ENCODE data around the gene PRKCD.

The PRKCD gene

GRCh38 chr3:53200501-53201498, 39.8 kb downstream of the PRKCD start:
- peak in 3 of 10 donors; percentile 41 to 85 (median 78) for DNase-seq
- intact Hi-C loops (cut with DNase I), result no loop called here

DNA sequence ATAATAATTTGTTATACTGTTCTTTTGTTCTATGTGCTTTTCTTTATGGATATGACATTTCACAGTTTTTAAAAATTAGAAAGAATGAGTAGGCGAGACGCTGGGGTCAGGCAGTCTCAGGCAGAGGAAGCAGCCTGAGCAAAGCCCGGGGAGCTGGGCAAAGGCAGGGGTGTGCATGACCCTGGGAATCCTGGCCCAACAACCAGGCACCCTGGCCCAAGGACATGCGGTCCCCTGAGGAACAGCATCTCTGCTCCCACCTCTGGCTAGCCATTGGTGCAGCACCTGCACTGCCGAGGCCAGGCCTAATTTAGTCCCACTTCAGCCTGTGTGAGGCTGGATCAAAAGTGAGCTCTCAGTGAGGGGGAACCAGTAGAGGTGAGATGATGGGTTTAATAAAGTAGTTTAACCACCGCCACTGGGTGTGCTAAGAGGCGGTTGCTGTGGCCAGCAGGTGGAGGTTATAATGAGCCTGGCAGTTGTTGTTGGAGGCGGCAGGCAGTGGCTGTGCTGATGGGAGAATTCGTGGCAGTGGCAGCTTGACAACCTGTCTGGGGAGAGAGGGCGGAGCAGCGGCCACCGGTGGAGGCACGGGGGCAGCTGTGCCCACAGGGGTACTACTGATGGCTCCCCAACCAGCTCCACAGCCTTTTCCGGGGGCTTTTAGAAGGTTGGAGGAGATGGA, 41.5 kb downstream of the PRKCD start:
- intact Hi-C loops (cut with DNase I), result no loop called here
- DNase-seq, result peak in 3 of 10 donors; percentile 47 to 68 (median 67)

GRCh38 chr3:53211706-53212702, 51.0 kb downstream of the PRKCD start:
- intact Hi-C loops (cut with DNase I), result no loop called here

GRCh38 chr3:53213276-53213675, 52.3 kb downstream of the PRKCD start:
- peak in 3 of 10 donors; percentile 18 to 55 (median 40) for DNase-seq
- intact Hi-C loops (cut with DNase I), result no loop called here

More at GRCh38 chr3:53211706-53212702, 51.0 kb downstream of the PRKCD start:
- DNase-seq, result peak in 2 of 10 donors; percentile 18 to 26

DNA sequence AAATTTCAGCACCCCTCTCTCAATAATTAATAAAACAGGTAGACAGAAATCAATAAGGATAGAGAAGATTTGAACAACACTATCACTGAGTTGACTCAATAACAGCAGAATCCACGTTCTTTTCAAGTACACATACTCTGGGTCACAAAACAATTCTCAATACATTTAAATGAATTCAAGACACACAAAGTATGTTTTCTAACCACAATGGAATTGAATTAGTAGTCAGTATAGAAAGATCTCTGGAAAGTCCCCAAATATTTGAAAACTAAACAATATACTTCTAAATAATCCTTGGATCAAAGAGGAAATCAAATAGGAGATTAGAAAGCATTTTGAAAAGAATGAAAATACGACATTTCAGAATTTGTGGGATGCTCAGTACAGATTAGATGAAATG, 54.8 kb downstream of the PRKCD start:
- DNase-seq, result no peak
- intact Hi-C loops (cut with DNase I), result no loop called here

DNA sequence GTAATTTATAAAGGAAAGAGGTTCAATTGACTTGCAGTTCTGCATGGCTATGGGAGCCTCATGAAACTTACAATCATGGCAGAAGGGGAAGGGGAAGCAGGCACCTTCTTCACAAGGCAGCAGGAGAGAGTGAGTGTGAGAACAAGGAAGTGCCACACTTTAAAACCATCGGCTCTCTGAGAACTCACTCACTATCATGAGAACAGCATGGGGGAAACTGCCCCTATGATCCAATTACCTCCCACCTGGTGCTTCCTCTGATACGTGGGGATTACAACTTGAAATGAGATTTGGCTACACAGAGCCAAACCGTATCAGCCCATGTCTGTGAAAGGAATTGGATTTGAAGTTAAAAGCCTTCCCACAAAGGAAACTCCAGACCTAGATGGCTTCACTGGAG, 55.7 kb downstream of the PRKCD start:
- intact Hi-C loops (cut with DNase I), result no loop called here

DNA sequence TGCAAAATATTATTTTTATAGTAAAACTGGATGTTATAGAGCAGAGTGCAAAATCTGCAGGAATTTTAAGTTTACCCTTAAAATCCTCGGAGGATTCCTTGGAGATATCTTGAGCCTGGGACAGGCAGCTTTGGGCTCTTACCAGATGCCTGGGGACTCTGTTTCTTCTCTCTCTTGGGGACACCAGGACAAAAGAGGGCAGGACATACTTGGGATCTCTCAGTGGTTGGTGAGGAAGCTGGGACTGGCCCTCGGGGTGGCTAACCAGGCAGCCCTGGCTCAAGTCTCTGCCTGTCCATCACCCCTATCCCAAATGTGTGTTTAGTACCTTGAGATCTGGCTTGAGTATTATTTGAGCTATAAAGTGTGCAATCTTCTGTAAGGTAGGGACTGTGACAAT, 56.2 kb downstream of the PRKCD start:
- peak in 1 of 10 donors; percentile 16 for DNase-seq
- intact Hi-C loops (cut with DNase I), result no loop called here

More for the DNA sequence above, 55.7 kb downstream of the PRKCD start:
- DNase-seq, result no peak

DNA sequence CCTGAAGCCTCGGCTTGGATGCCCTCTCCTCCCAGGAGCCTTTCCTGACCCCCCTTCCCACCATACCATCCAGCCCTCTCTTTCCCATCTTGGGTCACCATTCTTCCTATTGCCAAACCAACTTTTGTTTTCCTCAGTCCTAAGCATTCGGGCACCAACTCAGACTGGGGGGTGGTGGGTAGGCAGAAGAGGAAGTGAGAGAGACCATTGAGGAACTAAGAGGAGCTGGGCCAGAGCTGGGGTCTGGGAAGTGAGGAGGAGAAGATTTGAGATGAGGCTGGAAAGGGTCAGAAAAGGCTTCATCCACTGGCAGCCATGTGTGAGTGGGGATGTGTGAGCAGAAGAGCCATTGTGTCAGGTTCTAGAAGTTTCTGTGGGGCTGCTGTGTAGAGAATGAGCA, 57.1 kb downstream of the PRKCD start:
- peak in 3 of 10 donors; percentile 6 to 29 (median 16) for DNase-seq
- intact Hi-C loops (cut with DNase I), result no loop called here

- intact Hi-C loops (cut with DNase I), result no loop called here
These were observed 59.0 kb downstream of the PRKCD start for GRCh38 chr3:53219895-53220483.

GRCh38 chr3:53221345-53221744, 60.3 kb downstream of the PRKCD start:
- intact Hi-C loops (cut with DNase I), result no loop called here
- peak in 2 of 10 donors; percentile 4 to 21 for DNase-seq

More at GRCh38 chr3:53219895-53220483, 59.0 kb downstream of the PRKCD start:
- DNase-seq, result peak; percentile 40 to 97 (median 84)

DNA sequence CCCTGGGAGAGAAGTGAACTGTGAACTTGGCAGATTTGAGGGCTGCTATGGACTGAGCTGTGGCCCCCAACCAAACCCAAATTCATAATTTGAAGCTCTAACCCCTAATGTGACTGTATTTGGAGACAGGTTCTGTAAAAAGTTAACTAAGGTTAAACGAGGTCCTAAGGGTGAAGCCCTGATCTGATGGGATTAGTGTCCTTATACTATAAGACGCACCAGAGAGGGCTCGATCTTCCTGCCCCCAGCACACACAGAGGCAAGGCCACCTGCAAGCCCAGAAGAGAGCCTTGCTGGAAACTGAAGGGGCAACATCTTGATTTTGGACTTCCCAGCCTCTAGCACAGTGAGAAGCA, 60.8 kb downstream of the PRKCD start:
- peak in 1 of 10 donors; percentile 4 for DNase-seq
- intact Hi-C loops (cut with DNase I), result no loop called here

- intact Hi-C loops (cut with DNase I), result no loop called here
- peak in 3 of 10 donors; percentile 35 to 67 (median 57) for DNase-seq
These were observed 61.3 kb downstream of the PRKCD start for GRCh38 chr3:53222183-53222901.

DNA sequence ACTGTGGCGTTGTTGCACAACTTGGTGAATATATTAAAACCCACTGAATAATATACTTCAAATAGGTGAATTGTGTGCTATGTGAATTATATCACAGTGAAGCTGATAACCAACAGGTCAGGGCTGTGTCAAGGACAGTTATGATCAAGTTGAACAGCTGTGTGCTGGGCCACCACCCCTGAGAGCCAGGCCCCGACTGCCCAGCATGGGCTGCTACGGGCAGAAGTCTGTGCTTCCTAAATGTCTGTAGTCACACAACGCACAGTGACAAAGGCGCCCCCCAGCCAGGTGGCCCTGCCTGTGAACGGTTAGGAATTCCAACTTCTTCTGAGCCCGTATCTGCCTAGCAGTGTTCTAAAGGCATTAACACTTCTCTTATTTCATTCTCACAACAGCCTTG, 62.0 kb downstream of the PRKCD start:
- peak in 3 of 10 donors; percentile 21 to 83 (median 63) for DNase-seq
- intact Hi-C loops (cut with DNase I), result no loop called here

DNA sequence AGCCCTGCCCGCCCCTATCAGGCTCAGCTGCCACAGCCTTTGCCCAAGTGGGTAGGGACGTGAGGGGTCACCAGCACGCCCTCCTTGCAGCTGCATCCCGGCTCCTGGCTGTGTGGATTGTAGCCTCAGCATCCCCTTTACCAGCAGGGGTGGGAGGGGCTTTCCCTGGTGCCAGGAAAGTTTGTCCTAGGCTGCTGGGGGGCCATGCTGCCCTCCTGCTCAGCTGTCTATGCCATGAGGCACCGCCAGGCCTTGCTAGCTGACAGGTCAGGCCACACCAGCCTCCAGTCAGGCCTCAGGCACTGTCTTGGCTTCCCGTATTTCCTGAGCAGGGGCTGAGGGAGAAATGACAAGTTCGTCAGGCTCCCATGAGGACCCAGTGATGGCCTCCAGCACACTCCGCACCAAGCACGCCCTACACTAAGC, 62.5 kb downstream of the PRKCD start:
- DNase-seq, result peak in 3 of 10 donors; percentile 57 to 67 (median 58)
- intact Hi-C loops (cut with DNase I), result no loop called here

- intact Hi-C loops (cut with DNase I), result no loop called here
- peak in 3 of 10 donors; percentile 60 to 78 (median 62) for DNase-seq
These were observed 63.0 kb downstream of the PRKCD start for GRCh38 chr3:53224026-53224425.

- peak in 3 of 10 donors; percentile 32 to 61 (median 49) for DNase-seq
- intact Hi-C loops (cut with DNase I), result no loop called here
These were observed 63.5 kb downstream of the PRKCD start for GRCh38 chr3:53224536-53224935.

DNA sequence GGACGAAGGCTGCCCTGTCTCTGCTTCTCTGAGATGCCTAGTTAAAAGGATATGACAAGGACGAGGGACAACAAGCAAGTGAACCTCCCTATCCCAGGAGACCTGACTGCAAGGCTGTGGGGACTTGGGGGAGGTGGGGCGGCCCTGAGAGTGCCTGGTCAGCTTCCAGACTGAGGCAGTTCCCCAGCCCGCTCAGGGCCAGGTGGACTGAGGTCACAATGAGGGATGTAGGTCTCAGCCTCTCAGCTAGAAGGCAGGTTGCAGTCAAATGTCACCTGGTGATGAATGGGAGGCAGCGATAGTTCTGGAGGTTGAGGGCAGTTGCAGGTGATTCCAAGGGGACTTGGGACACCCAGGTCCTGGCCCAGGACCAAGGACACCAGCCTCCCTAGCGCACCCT, 64.2 kb downstream of the PRKCD start:
- intact Hi-C loops (cut with DNase I), result no loop called here

GRCh38 chr3:53225651-53226050, 64.6 kb downstream of the PRKCD start:
- intact Hi-C loops (cut with DNase I), result no loop called here
- DNase-seq, result peak in 3 of 10 donors; percentile 18 to 72 (median 22)

More for the DNA sequence above, 64.2 kb downstream of the PRKCD start:
- peak in 3 of 10 donors; percentile 25 to 57 (median 50) for DNase-seq

All from posterior cingulate gyrus (tissue), 11 donors.